HG03378 (cell line): ENCODE measurements around the gene FOXB1.

Source experiments
- ATAC-seq: cut with Tn5 transposase; IDR thresholded peaks from one replicate; pipeline ENCODE4 v1.9.1; 2021; ENCODE audit warnings: mild to moderate bottlenecking, moderate library complexity; ENCODE audit not compliant: unreplicated experiment

The FOXB1 gene

DNA sequence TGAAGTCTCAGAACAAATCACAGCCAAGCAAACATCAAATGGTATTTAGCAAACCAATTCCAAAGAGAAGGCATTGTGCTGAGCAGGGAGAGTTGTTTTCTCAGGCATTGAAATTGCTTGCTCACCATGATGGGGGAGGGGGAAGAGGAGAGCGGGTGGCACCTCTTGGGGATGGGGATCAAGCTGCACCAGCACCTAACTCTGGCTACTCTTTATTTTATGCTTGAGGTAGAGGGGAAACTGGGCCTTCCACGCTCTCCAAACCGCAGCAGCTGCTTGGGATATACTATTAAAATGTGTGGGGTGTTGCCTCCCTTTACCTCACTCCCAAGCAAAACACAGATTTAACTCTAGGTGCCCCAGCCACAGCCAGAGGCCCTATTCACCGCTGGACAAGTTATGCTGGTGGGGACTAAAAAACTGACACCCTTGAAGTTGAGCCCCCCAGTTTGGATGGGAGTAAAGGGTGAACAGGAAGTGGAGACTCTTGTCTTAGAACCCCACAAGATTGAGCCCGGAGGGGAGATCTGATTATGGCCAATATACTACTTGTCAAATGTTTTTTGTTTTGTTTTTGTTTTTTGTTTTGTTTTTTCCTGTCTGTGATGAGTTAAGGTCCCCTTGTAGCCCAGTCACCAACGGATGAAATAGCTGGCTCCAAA is 5.0 kb upstream of the FOXB1 start:
- no peak for ATAC-seq

DNA sequence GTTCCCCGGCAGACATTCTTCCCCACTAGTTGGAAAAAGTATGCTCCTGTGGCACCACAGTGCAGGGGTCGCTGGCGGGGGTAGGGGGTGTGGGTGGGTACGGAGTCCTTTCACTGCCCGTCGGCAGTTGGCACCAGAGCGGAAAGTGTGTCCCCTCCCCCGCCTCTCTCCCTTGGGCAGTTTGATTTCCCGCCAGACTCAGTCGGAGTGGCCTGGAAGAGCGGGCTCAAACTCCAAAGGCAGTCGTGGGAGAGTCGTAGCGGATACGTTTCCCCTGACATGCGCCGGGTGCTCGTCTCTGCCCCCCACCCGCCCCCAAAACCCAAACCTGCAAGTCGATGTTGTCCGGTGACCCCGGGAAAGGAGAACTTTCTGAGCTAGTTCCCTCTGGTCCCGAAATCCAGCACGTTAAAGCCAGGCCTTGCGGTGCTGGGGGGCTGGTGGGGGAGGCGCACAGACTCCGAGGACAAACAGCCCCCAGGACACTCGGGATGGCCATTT is 4.4 kb upstream of the FOXB1 start:
- ATAC-seq: no peak

DNA sequence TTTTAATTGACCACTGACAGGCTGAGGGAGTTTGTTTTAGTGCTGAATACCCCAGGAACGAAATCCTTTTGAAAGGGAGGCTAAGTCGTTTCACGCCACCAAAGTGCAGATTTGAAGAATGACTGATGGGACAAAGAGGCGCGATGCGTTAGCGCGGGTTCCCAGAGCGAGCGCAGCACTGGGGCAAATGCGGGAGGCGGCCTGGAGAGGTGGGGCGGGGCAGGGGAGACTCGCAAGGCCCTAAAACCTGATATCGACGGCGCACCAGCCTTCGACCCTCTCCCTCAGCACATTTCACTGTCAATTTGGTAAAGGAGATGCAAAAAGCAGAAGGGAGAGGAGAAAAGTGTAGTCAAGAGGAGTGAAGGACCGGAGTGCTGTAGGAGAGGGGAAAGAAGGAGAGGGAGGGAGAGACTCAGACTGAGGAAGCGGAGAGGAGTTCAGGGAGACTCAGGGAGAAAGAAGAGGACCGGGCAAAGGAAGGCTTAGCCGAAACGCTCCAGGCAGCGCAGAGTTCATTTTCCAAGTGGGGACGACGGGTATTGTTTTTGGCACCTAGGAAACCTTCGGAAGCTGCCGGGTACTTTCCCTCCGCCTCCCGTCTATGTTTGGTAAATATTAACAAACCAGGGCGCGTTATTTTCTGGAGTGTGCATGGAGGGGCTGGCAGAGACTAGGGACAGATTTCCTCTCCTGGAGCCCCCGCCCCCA is 3.8 kb upstream of the FOXB1 start:
- ATAC-seq: no peak

DNA sequence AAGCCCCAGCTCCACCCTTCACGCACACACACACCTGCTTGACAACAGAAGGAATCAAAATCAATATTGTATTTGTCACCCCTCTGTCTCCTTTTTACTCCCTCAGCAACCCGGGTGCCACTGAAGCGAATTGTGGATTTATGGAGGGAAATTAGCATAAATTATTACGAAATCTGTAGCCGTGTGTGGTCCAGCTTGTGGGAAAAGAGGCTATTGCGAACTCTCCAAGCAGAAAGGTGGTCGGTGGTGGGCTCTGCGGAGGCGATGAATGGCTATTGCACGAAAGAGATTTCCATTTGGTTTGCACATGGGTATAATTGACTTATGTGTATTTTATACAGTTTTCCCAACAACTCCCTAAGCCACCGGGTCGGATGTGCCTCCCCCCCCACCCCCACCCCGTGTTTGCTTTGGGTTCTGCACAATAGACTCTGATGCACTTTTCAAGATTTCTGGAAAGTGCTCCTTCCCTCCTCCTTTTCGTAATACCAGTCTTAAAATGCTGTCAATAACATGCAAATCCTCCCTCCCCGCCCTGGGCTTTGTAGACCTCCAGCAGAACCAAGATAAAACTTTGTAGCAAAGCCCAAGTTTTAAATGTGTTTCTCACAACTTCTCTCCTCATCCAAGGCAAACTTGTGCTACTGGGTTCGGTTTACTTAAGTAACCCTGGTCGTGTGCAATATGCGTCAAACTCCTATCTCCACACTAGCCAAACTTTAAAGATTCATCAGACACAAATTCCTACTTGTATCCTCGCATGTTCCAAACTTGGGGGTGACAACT is 3.1 kb upstream of the FOXB1 start:
- ATAC-seq: no peak

DNA sequence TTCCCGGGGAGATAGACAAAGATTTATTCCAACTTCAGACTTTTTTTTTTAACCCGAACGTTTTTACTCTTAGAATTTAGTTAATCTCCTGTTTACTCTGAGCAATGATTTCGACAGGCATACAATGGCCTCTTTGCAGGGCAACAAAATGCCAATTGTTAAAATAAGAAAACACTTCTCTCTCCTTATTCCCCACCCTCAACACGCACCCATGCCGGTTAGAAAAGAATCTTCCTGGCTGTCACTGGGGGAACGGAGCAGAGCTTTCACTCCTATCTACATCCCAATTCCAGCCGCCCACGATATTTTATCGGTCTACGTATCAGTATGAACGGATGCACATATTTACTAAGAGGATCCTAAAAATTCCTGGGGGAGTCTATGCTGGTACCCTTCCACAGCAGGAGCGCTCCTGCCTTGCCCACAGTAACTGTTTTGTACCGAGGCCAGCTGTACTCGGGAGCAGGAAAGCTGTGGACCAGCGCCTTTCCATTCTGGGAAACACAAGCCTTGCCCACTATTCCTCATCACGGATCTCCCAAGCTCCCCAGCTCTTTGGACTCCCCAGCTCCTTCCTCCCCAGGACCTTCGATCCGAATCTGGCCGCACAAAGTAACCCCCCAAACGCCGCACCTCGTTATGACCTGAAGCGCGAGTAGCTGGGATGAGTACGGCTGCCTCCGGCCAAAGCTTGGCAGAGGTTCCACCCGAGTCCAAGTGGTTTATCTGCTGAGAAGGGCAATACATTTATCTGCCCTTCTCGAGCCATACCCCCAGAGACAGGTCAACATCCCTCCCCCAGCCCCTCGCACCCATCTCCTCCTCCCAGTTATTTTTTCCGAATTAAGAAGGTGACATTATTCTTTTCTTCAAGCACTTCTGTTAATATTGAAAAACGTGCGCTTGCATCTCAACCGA is 2.2 kb upstream of the FOXB1 start:
- no peak for ATAC-seq

DNA sequence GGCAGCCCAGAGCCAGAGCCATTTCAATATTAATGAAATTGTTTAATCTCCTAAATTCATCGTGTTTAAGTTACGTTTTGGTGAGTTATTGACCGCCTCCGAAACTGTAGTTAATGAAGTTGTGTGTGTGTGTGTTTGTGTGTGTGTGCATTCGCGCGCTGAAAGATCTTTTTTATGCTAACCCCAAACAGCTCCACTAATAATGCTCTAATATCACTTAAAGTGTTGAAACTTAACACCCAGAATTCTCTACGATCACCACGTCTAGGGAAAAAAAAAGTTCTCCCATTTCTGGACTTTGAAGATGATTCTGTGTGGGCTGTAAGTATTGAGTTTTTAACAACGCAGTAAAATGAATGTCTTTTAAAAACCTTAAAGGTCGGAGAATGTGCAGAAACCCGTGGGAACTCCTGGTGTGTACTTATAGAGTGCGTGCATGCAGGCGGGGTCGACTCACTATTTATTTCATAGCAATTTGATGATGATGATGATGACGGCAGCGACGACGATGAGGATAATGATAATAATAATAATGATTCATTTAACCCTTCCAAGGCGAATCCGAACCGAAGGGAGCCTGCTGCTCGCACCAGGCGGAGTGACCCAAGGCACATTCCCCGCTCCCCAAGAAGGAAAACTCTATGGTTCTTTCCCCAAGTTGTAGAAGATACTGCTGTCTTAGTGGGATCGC is 1.4 kb upstream of the FOXB1 start:
- ATAC-seq: no peak

DNA sequence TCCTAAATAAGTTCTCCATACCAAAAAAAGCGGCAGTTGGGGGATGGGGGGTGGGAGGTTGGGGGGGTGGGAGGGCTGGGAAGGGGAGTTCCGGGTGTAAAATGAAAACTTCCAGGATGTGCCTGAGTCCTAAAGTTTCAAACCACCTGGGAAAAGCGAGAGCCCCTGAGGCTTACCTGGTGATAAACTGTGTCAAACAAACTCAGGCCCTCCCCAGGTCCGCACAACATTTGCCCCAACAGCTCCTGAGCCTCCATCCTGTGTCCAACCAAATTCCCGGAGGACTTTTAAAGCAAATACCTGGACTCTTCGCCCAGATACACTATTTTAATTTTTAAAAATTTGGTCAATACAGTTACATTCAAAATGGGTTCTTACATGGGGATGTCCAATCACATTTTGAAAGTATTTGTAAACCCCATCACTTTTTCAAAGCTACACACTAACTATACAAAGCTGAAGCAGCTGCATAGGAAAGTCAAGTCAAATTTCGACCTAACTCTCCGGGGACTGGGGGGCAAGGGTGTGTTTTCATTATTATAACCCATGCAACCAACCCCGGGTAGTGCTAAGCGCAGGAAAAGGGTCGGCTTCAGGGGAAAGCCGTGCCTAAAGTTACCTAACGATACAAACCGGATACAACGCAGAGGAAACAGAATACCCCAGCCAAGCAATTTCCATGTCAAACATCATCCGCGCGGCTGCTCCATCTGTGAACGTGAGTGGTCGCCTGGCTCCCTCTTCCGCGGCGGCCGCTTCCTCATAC is 685 bp upstream of the FOXB1 start:
- no peak for ATAC-seq

DNA sequence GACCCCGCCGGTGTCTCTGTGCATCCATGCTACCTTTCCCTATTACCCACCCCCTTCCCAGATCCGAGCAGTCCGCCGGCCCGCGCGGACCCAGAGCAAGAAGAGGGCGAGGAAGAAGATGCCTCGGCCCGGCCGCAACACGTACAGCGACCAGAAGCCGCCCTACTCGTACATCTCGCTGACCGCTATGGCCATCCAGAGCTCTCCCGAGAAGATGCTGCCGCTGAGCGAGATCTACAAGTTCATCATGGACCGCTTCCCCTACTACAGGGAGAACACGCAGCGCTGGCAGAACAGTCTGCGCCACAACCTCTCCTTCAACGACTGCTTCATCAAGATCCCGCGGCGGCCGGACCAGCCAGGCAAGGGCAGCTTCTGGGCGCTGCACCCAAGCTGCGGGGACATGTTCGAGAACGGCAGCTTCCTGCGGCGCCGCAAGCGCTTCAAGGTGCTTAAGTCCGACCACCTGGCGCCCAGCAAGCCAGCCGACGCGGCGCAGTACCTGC is 788 bp downstream of the FOXB1 start:
- ATAC-seq: no peak

DNA sequence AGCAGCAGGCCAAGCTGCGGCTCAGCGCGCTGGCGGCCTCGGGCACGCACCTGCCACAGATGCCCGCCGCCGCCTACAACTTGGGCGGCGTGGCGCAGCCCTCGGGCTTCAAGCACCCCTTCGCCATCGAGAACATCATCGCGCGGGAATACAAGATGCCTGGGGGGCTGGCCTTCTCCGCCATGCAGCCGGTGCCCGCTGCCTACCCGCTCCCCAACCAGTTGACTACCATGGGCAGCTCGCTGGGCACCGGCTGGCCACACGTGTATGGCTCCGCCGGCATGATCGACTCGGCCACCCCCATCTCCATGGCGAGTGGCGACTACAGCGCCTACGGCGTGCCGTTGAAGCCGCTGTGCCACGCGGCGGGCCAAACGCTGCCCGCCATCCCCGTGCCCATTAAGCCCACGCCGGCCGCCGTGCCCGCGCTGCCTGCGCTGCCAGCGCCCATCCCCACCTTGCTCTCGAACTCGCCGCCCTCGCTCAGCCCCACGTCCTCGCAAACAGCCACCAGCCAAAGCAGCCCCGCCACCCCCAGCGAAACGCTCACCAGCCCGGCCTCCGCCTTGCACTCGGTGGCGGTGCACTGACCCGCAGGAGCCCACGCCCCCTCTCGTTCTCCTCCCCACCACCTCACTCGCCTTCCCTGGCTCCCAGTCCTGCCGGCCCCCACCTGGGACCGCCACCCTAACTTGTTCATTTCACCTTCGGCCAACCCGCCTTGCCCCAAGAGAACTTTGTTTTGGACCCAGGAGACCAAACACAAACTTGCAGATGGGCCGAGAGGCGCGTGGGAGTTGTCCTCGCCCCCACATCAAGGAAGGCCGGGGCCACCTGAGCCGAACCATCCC is 1.5 kb downstream of the FOXB1 start:
- no peak for ATAC-seq

DNA sequence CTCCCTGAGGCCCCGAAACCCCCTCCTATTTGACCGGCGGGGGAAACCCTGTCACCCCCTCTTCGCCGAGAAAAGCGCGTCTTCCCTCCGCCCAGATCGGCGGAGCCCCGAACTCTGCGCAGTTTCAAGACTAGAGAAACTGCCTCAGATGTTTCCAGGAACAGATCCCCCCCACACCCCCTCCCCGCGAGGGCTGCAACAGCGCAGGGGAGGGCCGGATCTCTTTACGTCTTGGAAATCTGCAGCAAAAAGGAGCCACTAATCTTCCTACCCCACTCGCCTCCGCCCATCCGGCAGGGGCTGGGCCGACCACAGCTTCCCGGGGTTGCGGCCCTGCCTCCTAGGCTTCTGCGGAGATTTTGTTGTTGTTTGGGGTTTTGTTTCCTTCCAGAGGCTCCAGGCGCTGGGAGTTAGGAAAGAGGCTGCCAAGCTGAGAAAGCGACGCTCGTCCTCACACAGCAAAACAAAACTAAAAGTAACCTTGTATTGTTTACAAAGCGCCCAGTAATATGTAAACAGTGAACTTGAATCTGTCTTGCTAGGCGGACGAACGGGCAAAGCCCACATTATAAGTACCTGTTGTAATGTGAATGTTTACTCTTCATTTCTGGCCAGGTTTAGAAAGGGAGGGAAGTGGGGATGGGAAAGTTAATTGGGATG is 2.2 kb downstream of the FOXB1 start:
- peak; percentile 63 for ATAC-seq

DNA sequence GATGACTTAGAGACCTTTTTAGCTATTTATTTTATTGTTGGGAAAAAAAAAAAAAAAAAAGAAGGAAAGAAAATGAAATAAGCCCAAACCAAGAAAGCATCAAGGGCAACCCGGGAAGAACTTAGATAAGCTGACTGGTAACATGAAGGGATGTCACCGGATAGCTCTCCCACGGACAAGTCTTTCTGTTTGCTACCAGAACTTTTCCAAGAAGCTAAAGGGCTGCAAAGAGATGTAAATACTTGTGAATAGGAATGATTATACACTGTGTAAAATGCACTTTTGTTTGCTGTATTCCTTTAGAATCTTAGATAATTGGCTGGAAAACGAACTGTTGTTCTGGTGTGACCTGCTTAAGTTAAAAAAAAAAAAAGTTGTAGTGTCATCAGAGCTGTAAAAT is 2.8 kb downstream of the FOXB1 start:
- no peak for ATAC-seq

DNA sequence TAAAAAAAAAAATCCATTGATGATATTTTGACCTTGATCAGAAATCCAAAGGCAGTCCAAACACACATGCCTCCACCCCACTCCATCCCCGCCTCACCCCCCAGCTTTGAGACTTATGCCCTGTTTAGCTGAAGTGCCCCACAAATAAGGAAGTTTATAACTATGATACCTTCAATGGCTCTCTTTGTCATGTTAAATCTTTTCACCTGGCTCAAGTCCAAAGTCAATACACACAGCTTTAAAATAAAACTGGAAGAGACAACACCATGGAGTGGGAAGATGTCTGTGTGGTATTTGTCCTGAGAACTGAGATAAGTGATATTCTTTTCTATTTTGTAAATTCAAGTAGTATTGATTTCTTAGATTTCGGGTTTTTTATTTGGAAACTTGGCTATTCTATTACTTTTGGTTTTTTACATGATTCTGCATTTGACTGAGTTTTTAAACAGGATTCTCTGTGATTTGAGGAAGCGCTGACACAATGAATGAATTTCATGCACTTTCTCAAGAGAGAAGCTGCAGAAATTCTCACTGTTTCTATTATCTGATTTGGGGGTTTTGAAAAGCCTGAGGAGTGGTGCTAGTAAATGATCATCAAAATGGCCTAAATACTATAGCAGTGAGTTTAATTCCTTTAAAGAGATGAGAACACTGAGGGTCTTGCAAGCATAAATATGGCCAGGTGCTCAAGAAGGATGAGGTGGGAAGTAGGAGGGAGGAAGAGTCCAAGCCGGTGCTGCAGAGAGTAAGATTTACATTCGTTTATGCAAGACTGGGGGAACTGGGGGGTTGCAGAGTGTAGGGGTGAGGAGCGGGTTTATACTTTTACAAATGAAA is 5.2 kb downstream of the FOXB1 start:
- no peak for ATAC-seq

DNA sequence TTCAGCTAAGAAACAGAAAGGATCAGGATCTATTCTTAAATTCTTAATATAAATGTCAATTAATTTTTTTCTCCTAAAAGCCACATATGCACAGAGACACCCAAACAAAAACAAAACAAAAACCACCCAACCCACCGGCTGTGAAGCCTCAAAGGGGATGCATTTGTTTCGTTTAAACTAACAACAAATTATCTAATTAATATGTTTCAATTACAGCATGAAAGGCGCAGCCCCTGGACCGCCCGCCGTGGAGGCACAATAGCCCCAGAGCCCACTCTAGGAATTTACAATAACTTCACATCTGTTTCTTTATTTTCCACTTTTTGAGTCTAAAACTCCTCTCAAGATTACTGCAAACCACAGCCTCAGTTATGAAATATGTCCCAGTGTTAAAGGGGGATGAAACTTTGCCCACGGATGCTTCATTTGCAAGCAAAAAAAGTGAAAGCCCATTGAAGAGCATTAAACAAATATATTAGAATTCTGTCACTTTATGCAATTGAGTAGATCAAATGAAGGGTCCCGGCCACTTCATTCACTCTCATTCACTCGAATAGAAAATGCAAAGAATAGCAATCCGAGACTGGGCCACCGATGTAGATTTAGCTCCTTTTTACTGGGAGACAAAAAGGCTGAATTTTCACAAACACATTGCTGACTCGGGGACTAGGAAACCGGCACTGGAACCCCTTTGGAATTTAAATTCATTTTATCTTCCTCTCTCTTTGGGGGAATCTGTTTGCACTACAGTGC is 6.0 kb downstream of the FOXB1 start:
- ATAC-seq: no peak

DNA sequence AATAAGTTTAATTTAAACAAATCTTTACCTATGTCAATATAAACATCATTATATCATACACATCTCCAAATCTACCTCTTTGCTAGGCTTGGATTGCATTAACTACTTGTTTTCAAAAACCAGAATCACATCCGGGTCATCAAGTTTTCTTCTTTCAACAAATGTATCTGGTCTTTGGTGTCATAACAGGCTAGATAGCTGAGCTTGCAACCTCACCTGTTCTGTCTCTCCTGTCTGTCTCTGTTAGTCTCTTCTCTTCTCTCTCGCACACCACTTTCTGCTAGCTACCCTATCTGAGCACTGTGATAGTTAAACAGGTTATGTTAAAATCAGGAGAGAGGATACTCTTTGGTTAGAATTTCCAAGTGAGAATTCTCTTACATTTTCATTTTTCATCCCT is 6.7 kb downstream of the FOXB1 start:
- ATAC-seq: no peak

DNA sequence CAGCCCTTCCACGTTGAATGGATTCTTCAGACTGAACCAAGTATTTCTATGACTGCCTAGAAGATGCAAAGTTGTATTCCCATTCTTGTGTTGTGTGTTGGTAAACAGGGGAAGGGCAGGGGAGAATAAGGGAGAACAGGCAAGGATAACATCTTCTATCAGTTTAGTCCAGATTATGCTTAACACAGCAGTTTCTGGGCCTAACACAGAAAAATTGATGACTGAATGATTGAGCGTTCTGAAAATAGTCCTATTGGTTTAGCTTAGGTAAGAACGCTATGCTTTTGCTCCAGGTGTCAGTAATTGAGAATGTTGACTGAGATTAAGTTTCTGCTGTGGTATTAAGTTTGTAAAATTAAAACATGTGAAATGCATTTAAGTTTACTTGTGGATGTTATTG is 8.6 kb downstream of the FOXB1 start:
- no peak for ATAC-seq
